ENCODE results near the gene SPP1. TPM values are rescaled to one million over a fixed set of nuclear protein-coding genes. Genes with fewer than 3 reads are reported as not detected.
A peak's percentile ranks its signal among the peaks of the same experiment; 100 is the strongest.
"Not testable (repeated sequence)": the region's sequence is repeated elsewhere in the genome, so short reads cannot be mapped to it uniquely, and the experiment has no call there.

Gene SPP1
- total RNA-seq, 1 donor from 2014 or later, result 11.8 TPM

DNA sequence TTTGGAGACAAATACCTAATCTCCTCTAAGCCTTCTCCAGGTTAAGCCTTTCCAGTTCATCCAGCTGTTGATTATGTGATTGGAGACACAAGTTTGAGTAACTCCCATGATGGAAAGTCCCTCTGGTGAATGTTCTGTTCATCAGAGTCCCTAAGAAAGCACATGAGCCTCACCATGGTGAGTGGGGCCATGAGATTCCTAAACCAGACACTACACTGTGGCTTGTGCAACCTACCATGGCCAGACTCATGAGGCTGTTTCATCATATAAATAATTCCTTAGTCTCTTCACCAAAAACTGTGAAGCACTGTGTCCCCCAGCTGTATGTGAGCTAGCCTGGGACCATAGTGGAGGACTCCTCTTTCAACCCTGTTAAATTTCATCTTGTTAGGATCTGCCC is 46.3 kb downstream of the SPP1 start:
- Histone ChIP-seq H3K27ac (no peak overlapping the region), H3K36me3 (peaks cover 0 to 19% of the 10 kb centered on the region in 2 donors), H3K4me3 (no peak overlapping the region), H3K27me3 (no peaks in the 10 kb centered on the region), H3K4me1 (peaks cover 36% of the 10 kb centered on the region), H3K9me3 (no peaks in the 10 kb centered on the region)
- no peak for DNase-seq (ENCODE audit: extremely low spot score in 2 of 2)
- intact Hi-C loops (cut with DNase I), result no loop called here
- TF ChIP-seq POLR2A (IDR thresholded peaks at IDR 0.05) (no peak), POLR2AphosphoS5 (IDR thresholded peaks at IDR 0.05; ENCODE audit: insufficient read depth in 1 of 2, low read depth in 1 of 2) (no peak)
- TF ChIP-seq, protein P1, sequence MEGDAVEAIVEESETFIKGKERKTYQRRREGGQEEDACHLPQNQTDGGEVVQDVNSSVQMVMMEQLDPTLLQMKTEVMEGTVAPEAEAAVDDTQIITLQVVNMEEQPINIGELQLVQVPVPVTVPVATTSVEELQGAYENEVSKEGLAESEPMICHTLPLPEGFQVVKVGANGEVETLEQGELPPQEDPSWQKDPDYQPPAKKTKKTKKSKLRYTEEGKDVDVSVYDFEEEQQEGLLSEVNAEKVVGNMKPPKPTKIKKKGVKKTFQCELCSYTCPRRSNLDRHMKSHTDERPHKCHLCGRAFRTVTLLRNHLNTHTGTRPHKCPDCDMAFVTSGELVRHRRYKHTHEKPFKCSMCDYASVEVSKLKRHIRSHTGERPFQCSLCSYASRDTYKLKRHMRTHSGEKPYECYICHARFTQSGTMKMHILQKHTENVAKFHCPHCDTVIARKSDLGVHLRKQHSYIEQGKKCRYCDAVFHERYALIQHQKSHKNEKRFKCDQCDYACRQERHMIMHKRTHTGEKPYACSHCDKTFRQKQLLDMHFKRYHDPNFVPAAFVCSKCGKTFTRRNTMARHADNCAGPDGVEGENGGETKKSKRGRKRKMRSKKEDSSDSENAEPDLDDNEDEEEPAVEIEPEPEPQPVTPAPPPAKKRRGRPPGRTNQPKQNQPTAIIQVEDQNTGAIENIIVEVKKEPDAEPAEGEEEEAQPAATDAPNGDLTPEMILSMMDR (IDR thresholded peaks at IDR 0.05), result no peak

DNA sequence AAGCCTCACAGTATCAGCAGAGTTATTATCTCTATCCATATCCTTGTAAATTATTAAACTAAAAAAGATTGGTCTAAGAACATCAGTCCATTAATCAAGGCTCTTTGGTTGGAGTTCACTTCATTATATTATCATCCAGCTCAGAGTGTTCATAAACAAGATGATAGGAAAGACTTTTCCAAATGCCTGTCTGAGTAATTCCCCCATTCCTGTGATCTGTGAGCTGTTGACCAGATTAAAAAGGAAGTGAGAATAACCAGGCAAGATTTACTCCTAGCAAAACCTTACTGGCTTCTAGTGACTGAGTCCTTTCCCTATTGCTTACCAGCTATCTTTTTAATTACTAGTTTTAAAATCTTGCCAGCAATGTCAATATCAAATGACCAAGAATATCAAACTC is 46.8 kb downstream of the SPP1 start:
- DNase-seq (ENCODE audit: extremely low spot score in 2 of 2), result no peak
- H3K27ac ChIP-seq, result no peak overlapping the region
- H3K27me3 ChIP-seq, result no peaks in the 10 kb centered on the region

DNA sequence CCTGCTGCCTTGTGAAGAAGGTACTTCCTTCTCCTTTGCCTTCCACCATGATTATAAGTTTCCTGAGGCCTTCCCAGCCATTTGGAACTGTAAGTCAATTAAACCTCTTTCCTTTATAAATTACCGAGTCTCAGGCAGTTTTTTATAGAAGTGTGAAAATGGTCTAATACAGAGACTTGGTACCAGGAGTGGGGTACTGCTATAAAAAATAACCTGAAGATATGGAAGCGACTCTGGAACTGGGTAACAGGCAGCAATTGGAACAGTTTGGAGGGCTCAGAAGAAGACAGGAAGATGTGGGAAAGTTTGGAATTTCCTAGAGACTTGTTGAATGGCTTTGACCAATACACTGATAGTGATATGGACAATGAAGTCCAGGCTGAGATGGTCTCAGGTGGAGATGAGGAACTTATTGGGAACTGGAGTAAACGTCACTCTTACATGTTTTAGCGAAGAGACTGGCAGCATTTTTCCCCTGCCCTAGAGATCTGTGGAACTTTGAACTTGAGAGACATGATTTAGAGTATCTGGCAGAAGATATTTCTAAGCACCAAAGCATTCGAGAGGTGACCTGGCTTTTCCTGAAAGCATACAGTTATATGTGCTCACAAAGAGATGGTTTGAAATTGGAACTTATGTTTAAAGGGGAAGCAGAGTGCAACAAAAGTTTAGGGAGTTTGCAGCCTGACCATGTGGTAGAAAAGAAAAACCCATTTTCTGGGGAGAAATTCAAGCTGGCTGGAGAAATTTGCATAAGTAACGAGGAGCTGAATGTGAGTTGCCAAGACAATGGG is 50.6 kb downstream of the SPP1 start:
- DNase-seq (ENCODE audit: extremely low spot score in 2 of 2); H3K9me3 ChIP-seq; H3K27me3 ChIP-seq; intact Hi-C loops (cut with DNase I); H3K27ac ChIP-seq; H3K4me1 ChIP-seq; H3K4me3 ChIP-seq: not testable (repeated sequence)
- H3K36me3 ChIP-seq, result peaks cover 0 to 14% of the 10 kb centered on the region in 2 donors

More for the DNA sequence above, 46.8 kb downstream of the SPP1 start:
- Histone ChIP-seq H3K4me3 (no peak overlapping the region), H3K36me3 (peaks cover 0 to 19% of the 10 kb centered on the region in 2 donors), H3K4me1 (peaks cover 32% of the 10 kb centered on the region), H3K9me3 (no peaks in the 10 kb centered on the region)
- intact Hi-C loops (cut with DNase I), result no loop called here
- TF ChIP-seq POLR2AphosphoS5 (IDR thresholded peaks at IDR 0.05; ENCODE audit: insufficient read depth in 1 of 2, low read depth in 1 of 2) (no peak), POLR2A (IDR thresholded peaks at IDR 0.05) (no peak)
- TF ChIP-seq, protein P1 (IDR thresholded peaks at IDR 0.05), result no peak

DNA sequence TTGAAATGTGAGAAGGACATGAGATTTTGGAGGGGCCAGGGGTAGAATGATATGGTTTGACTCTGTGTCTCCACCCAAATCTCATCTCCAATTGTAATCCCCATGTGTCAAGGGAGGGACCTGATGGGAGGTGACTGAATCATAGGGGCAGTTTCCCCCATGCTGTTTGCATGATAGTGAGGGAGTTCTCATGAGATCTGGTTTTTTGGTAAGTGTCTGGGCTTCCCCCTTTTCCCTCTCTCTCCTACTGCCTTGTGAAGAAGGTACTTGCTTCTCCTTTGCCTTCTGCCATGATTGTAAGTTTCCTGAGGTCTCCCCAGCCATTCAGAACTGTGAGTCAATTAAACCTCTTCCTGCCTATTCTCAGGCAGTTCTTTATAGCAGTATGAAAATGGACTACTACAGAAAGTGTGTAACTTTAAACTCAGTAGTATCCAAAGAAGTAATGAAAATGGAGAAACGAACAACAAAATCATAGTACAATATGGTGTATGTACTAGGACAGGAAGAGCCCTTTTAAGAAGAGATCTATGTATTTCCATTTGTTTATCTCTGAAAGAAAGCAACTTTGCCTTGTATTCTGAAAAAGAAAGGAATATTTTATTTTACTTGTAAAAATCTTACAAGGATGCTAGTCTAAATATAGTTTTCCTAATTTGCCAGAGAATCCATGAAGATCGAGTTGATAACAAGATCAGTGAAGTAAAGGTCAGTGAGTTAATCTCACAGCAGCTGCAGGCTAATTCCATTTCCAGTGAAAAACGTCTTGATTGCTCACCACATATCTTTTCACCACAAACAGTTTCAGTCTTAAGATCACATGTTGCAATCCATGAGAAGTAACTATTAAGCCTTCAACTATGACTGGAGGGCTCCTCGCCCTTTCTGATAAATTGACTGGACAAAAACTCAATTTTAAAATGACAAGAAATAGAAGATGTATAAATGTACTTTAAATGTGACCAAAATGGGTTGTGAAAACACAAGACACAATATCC is 52.4 kb downstream of the SPP1 start:
- Histone ChIP-seq H3K4me1 (peaks cover 5% of the 10 kb centered on the region), H3K4me3 (no peak overlapping the region), H3K36me3 (peaks cover 0 to 6% of the 10 kb centered on the region in 2 donors), H3K27me3 (no peaks in the 10 kb centered on the region), H3K27ac (peak overlapping the region; percentile 75), H3K9me3 (no peaks in the 10 kb centered on the region)
- no peak for DNase-seq (ENCODE audit: extremely low spot score in 2 of 2)
- intact Hi-C loops (cut with DNase I), result no loop called here
- TF ChIP-seq, protein P1 (IDR thresholded peaks at IDR 0.05), result no peak
- TF ChIP-seq POLR2A (IDR thresholded peaks at IDR 0.05) (no peak), POLR2AphosphoS5 (IDR thresholded peaks at IDR 0.05; ENCODE audit: insufficient read depth in 1 of 2, low read depth in 1 of 2) (no peak)

DNA sequence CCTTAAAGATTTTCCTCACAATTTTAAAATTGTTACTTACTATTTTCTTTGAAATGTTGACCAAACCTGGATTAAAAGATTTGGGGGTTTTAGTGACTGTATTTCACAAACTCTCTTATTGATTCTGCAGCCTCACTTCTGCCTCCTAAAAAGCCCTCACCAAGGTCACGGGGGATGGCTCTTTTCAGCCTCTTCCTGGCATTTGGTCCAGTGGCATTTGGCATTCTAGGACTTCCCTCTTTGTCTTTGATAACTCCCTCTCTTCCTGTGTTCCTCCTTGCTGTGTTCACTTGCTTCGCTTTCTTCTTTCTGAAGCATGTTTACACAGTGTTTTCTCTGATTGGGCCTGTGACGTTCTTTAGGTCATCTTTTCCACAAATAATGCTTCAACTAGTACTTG is 53.4 kb downstream of the SPP1 start:
- H3K27ac ChIP-seq, result peak overlapping the region; percentile 75
- TF ChIP-seq, protein P1 (IDR thresholded peaks at IDR 0.05), result no peak
- no peak for TF ChIP-seq POLR2A (IDR thresholded peaks at IDR 0.05)
- TF ChIP-seq POLR2AphosphoS5 (IDR thresholded peaks at IDR 0.05; ENCODE audit: insufficient read depth in 1 of 2, low read depth in 1 of 2), result no peak
- H3K27me3 ChIP-seq, result no peaks in the 10 kb centered on the region
- H3K36me3 ChIP-seq, result peaks cover 0 to 6% of the 10 kb centered on the region in 2 donors
- H3K4me1 ChIP-seq, result peaks cover 5% of the 10 kb centered on the region
- H3K9me3 ChIP-seq, result no peaks in the 10 kb centered on the region
- DNase-seq (ENCODE audit: extremely low spot score in 2 of 2), result no peak
- no peak overlapping the region for H3K4me3 ChIP-seq
- intact Hi-C loops (cut with DNase I), result no loop called here
